ENCODE measurements around the gene NELL2.

NELL2 gene

DNA sequence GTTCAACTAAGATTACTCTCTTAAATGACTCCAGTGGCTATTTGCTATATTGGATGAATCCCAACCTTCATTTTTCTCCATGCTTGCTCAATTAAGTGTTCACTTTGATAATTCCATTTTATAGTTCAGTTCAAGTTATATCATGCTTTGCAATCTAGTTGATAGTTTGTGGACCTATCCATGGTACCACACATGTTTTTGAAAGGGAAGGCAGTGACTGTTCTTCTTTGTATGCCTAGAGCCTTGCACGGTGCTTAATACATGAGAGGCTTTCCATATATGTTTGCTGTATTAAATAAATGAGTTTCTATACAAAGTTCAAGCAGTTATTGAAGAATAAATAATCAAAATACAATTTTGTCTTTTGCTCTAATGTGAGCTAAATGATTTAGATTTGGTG, 391.3 kb downstream of the NELL2 start:
- TF ChIP-seq, protein P1, sequence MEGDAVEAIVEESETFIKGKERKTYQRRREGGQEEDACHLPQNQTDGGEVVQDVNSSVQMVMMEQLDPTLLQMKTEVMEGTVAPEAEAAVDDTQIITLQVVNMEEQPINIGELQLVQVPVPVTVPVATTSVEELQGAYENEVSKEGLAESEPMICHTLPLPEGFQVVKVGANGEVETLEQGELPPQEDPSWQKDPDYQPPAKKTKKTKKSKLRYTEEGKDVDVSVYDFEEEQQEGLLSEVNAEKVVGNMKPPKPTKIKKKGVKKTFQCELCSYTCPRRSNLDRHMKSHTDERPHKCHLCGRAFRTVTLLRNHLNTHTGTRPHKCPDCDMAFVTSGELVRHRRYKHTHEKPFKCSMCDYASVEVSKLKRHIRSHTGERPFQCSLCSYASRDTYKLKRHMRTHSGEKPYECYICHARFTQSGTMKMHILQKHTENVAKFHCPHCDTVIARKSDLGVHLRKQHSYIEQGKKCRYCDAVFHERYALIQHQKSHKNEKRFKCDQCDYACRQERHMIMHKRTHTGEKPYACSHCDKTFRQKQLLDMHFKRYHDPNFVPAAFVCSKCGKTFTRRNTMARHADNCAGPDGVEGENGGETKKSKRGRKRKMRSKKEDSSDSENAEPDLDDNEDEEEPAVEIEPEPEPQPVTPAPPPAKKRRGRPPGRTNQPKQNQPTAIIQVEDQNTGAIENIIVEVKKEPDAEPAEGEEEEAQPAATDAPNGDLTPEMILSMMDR (IDR thresholded peaks at IDR 0.05; ENCODE audit: extremely low read depth, insufficient read depth, missing control alignments) = no peak
- no peak for DNase-seq (ENCODE audit: low spot score)
- in situ Hi-C loops (cut with MboI; ENCODE audit: low pct_unique_long_range_greater_than_20kb, low sequenced_read_pairs, unreplicated experiment) = no loop called here

DNA sequence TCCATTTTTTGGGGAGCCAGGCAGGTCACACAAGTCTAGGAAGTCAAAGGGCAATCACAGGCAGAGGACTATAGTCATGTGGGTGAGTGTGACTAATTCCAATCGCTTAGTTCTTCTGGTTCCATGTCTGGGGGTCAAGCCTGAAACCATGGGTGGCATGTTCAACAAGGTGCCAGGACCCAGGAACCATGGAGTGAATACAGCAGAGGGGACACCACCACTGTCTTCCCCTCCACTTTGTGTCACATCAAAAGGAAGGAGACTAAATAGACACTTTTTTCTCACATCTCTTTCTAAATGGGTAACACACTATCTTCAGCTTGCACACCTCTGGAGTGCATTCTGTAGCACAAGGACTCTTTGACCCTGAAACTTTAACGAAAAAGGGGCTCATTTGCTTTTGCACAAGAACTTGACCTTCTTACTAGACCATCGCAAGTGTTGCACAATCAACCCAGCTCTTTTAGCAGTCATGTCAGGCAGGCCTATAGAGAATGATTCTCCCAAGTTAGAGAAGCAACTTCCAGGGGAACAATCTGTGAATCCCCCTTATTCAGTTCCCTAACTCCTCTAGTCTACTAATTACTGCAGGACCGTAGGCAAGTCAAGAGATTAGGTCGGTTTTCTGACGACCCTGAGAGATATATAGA, 398.7 kb downstream of the NELL2 start:
- TF ChIP-seq, protein P1 (IDR thresholded peaks at IDR 0.05; ENCODE audit: extremely low read depth, insufficient read depth, missing control alignments) = no peak
- in situ Hi-C loops (cut with MboI; ENCODE audit: low pct_unique_long_range_greater_than_20kb, low sequenced_read_pairs, unreplicated experiment) = no loop called here
- DNase-seq (ENCODE audit: low spot score) = no peak

DNA sequence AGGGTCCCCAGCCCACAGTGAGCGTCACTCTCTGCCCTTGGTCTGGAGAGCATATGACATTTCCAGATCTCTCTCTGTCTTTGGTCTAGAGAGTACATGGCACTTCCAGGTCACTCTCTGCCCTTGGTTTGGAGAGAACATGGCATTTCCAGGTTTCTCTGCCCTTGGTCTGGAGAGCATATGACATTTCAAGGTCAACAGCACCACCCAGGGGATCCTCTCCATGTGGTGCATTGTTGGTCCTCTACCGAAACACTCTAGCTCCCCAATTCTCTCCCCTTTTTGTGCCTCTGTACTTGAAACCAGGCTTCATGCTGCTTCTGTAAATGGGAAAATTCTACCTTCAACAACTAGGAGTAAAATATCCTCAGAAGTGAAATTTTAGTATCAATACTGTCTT, 399.4 kb downstream of the NELL2 start:
- no peak for DNase-seq (ENCODE audit: low spot score)
- in situ Hi-C loops (cut with MboI; ENCODE audit: low pct_unique_long_range_greater_than_20kb, low sequenced_read_pairs, unreplicated experiment) = no loop called here
- TF ChIP-seq, protein P1 (IDR thresholded peaks at IDR 0.05; ENCODE audit: extremely low read depth, insufficient read depth, missing control alignments) = no peak

DNA sequence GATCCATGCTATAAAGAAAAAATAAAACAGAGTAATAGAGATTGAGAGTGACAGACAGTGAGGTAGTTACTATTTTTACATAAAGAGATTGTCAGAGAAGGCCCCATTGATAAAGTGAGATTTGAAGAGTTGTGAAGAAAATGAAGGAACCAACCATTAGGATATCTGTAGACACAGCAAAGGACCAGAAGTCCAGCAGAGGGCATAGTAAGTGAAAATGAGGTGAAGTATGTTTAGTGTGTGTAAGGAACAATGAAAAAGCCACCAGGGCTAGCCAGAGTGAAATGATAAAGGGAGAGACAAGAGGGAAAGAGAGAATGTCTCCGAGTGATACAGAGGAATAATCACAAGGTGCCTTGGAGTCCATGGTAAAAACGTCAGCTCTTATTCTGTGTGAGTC, 411.0 kb downstream of the NELL2 start:
- in situ Hi-C loops (cut with MboI; ENCODE audit: low pct_unique_long_range_greater_than_20kb, low sequenced_read_pairs, unreplicated experiment) = no loop called here
- no peak for DNase-seq (ENCODE audit: low spot score)

DNA sequence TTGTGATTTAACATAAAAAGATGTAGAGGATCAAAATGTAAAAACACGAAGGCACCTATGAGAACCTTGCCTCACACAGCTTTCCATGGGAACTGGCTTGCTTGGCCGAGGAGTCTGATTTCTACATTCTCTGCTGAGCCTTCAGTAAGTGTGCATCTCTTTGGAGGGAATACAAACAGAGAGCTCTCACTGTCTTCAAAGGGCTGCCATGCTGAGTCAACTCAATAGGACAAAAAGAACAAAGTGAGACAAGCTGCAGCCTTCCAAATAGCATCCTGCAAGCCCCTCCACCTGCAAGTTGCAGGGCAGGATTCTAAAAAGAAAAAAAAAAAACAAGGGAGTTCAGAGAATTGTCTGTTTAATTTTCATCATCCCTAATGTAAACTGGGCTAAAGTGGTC, 411.9 kb downstream of the NELL2 start:
- TF ChIP-seq, protein P1 (IDR thresholded peaks at IDR 0.05; ENCODE audit: extremely low read depth, insufficient read depth, missing control alignments) = no peak
- DNase-seq (ENCODE audit: low spot score) = no peak
- in situ Hi-C loops (cut with MboI; ENCODE audit: low pct_unique_long_range_greater_than_20kb, low sequenced_read_pairs, unreplicated experiment) = no loop called here

More for the DNA sequence above, 411.0 kb downstream of the NELL2 start:
- TF ChIP-seq, protein P1 (IDR thresholded peaks at IDR 0.05; ENCODE audit: extremely low read depth, insufficient read depth, missing control alignments) = no peak

DNA sequence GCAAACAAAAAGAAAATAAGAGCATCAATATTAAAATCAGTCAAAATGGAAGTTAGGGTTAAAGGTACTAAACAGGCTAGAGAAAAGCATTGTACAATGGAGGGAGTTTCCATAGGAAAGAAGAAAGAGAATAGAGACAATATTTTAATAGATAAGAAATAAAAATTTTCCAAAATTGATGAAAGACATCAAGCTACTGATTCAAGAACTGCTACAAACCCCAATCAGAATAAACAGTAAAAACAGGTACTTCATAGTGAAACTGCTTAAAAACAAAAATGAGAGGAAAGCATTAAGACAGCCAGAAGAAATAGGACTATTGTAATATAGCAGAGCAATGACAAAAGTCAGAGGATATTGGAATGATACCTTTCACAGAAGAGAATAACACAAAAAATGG, 413.4 kb downstream of the NELL2 start:
- TF ChIP-seq, protein P1 (IDR thresholded peaks at IDR 0.05; ENCODE audit: extremely low read depth, insufficient read depth, missing control alignments) = no peak
- in situ Hi-C loops (cut with MboI; ENCODE audit: low pct_unique_long_range_greater_than_20kb, low sequenced_read_pairs, unreplicated experiment) = no loop called here
- no peak for DNase-seq (ENCODE audit: low spot score)

Measured in GM13977 (cell line).